Heart right ventricle (tissue), 16 donors: ENCODE measurements around the gene AGBL4. TPM values are rescaled to one million over a fixed set of nuclear protein-coding genes. Genes with fewer than 3 reads are reported as not detected.

ENCODE experiments used
- ATAC-seq, 8 donors: fragments of 200-7000 bp; cut with Tn5 transposase; one replicate each; pipeline ENCODE4 v1.9.1; 2020; ENCODE audit warnings: mild to moderate bottlenecking in 8 of 8, moderate library complexity in 8 of 8, moderate number of reproducible peaks in 1 of 8
- DNase-seq, 2 donors: peaks; one replicate each; pipeline ENCODE4 v3.0.0-alpha.2; 2020
- H3K27ac ChIP-seq, 10 donors: fragments of 200-600 bp; sonication (generic) in 2 of 10; one replicate each; pipeline versions ENCODE4 v1.5.0 to v1.8.0; 2020 to 2022; ENCODE audit warnings: mild to moderate bottlenecking in 3 of 10
- H3K27me3 ChIP-seq, 7 donors: fragments of 200-600 bp; one replicate each; pipeline ENCODE4 v1.8.0; 2021 to 2022; ENCODE audit warnings: mild to moderate bottlenecking in 2 of 7
- H3K36me3 ChIP-seq, 9 donors: fragments of 200-600 bp; sonication (generic) in 1 of 9; one replicate each; pipeline versions ENCODE4 v1.5.0 to v1.8.0; 2020 to 2022; ENCODE audit warnings: mild to moderate bottlenecking in 2 of 9
- H3K4me1 ChIP-seq, 9 donors: fragments of 200-600 bp; sonication (generic) in 1 of 9; one replicate each; pipeline versions ENCODE4 v1.5.0 to v1.8.0; 2020 to 2022; ENCODE audit warnings: mild to moderate bottlenecking in 4 of 9
- H3K4me3 ChIP-seq, 10 donors: fragments of 200-600 bp; sonication (generic) in 2 of 10; one replicate each; pipeline versions ENCODE4 v1.5.0 to v1.8.0; 2020 to 2022; ENCODE audit warnings: mild to moderate bottlenecking in 7 of 10, moderate library complexity in 2 of 10
- H3K9me3 ChIP-seq, 11 donors: fragments of 200-600 bp in 10 of 11; sonication (generic) in 2 of 11; one replicate each; pipeline versions ENCODE4 v1.5.0 to v1.8.0; 2013 to 2022; ENCODE audit warnings: mild to moderate bottlenecking in 2 of 11, control low read depth in 1 of 11, moderate library complexity in 1 of 11
- CTCF ChIP-seq, 9 donors: fragments of 200-600 bp; sonication (generic) in 2 of 9; IDR thresholded peaks; one replicate each; pipeline versions ENCODE4 v1.5.0 to v1.8.0; 2021 to 2022; ENCODE audit warnings: antibody characterized with exemption in 9 of 9, mild to moderate bottlenecking in 5 of 9, moderate library complexity in 1 of 9
- WGBS, 2 donors: extraction: QIAGEN DNeasy Blood & Tissue Kit; methylation state at CpG; one replicate each; pipeline ENCODE4 v1.1.7; 2013; ENCODE audit warnings: inconsistent platforms in 1 of 2; 5-methylcytosine and 5-hydroxymethylcytosine counted together
- intact Hi-C, 10 donors: fragments of 100-400 bp; cut with DNase I; formaldehyde crosslinking; loops; one replicate each; pipeline versions ENCODE4 v1.11.1 to v1.14.2; 2022
- polyA plus RNA-seq, 2 donors: library from polyadenylated mRNA; stranded (reverse); fragments of 200-250 nt; gene quantifications; one replicate each; pipeline ENCODE4 v1.2.3, GENCODE V29; 2013
- total RNA-seq, 10 donors: library from RNA; stranded (reverse); fragmentation: NEBNext Ultra II Directional in 3 of 10; extraction: Animal tissue kit (Norgen Biotek cat#: 25700) in 3 of 10; gene quantifications; one replicate each; pipeline versions ENCODE4 v1.2.1 to v1.2.4, GENCODE V29; 2021 to 2023
- donor health status: Arrhythmogenic right ventricular cardiomyopathy.
- donor health status: ischemic (EF 13 %, LVEDD 7.1; RV severe dilation, severe dysfunction).
- donor health status: healthy with polysubstance abuse.
- donor health status: DM: no; HTN: yes; CAD: no.
- donor health status: DM: no; HTN: no; CAD: no.
- donor health status: ischemic (EF 25% LVEDD 6.9; RV normal size, moderate dysfunction).
- donor health status: ischemic (EF 25% LVEDD 5.7; RV mildly dilated, moderate dysfunction).
- donor health status: healthy.
- donor health status: DM: yes; HTN: yes; CAD: no.
- donor health status: Ischemic cardiomyopathy.
- donor health status: ischemic (EF 35%, LVEDD 5.7; RV mildly dilated, moderate dysfunction).
- donor health status: nonischemic (EF 11% LVEDD 7.7; RV severe dilation, severe dysfunction).
- donor health status: DM: yes; HTN: yes; CAD: no.
- donor health status: PGD.
- donor health status: ischemic (EF 29% LVEDD 5.4; RV normal size, mild dysfunction).
- donor health status: nonischemic (EF 23%, LVEDD 6.1; RV moderate dilation, normal function).

AGBL4 gene
- total and polyA plus RNA-seq, 12 donors = 0.04 to 0.93 (median 0.46) TPM; not detected in 2

- H3K27ac ChIP-seq = no peak overlapping the region
- ATAC-seq = no peak
- H3K9me3 ChIP-seq = no peaks in the 10 kb centered on the region
- TF ChIP-seq CTCF (IDR thresholded peaks at IDR 0.05) = no peak
- no peaks in the 10 kb centered on the region for H3K36me3 ChIP-seq
- no peaks in the 10 kb centered on the region for H3K27me3 ChIP-seq
- no peak for DNase-seq
- WGBS, 2 donors = 26 to 38% methylated on average over 1 of the region's 1 CpG
- intact Hi-C loops = loop anchor here in 1 of 10 donors (5.0 kb wide), 1 partner anchor 1252 kb away; no protein-coding TSS in a partner anchor
- no peaks in the 10 kb centered on the region for H3K4me1 ChIP-seq
- H3K4me3 ChIP-seq = no peak overlapping the region
These were observed 1053.8 kb downstream of the AGBL4 start for GRCh38 chr1:48969971-48970370.

- no peaks in the 10 kb centered on the region for H3K9me3 ChIP-seq
- no peaks in the 10 kb centered on the region for H3K4me1 ChIP-seq
- H3K27me3 ChIP-seq = no peaks in the 10 kb centered on the region
- no peak for TF ChIP-seq CTCF (IDR thresholded peaks at IDR 0.05)
- intact Hi-C loops = no loop called here
- ATAC-seq (no peak), DNase-seq (no peak)
- H3K4me3 ChIP-seq = no peak overlapping the region
- 63 to 66% methylated on average over 3 of the region's 3 CpGs for WGBS, 2 donors
- H3K36me3 ChIP-seq = no peaks in the 10 kb centered on the region
- H3K27ac ChIP-seq = no peak overlapping the region
These were observed 1056.4 kb downstream of the AGBL4 start for GRCh38 chr1:48967318-48967717.

- Histone ChIP-seq H3K4me3 (no peak overlapping the region), H3K27me3 (no peaks in the 10 kb centered on the region), H3K36me3 (no peaks in the 10 kb centered on the region), H3K27ac (no peak overlapping the region), H3K9me3 (no peaks in the 10 kb centered on the region), H3K4me1 (no peaks in the 10 kb centered on the region)
- no peak for ATAC-seq
- intact Hi-C loops = no loop called here
- no peak for DNase-seq
- TF ChIP-seq CTCF (IDR thresholded peaks at IDR 0.05) = no peak
These were observed 1057.2 kb downstream of the AGBL4 start for GRCh38 chr1:48966583-48966982.

GRCh38 chr1:48960320-48960719, 1063.4 kb downstream of the AGBL4 start:
- Histone ChIP-seq H3K4me1 (no peaks in the 10 kb centered on the region), H3K4me3 (no peak overlapping the region), H3K9me3 (no peaks in the 10 kb centered on the region), H3K27ac (no peak overlapping the region), H3K36me3 (no peaks in the 10 kb centered on the region), H3K27me3 (no peaks in the 10 kb centered on the region)
- no peak for ATAC-seq
- no peak for DNase-seq
- intact Hi-C loops = no loop called here
- TF ChIP-seq CTCF (IDR thresholded peaks at IDR 0.05) = no peak

- H3K4me1 ChIP-seq = no peaks in the 10 kb centered on the region
- TF ChIP-seq CTCF (IDR thresholded peaks at IDR 0.05) = no peak
- H3K36me3 ChIP-seq = no peaks in the 10 kb centered on the region
- no peak for DNase-seq
- H3K27me3 ChIP-seq = no peaks in the 10 kb centered on the region
- intact Hi-C loops = no loop called here
- H3K27ac ChIP-seq = no peak overlapping the region
- no peak for ATAC-seq
- H3K9me3 ChIP-seq = no peaks in the 10 kb centered on the region
- no peak overlapping the region for H3K4me3 ChIP-seq
These were observed 1068.0 kb downstream of the AGBL4 start for GRCh38 chr1:48955774-48956173.
